C4-2B (cell line): ENCODE measurements around the gene SESN2.
"Not testable (repeated sequence)": the region's sequence is repeated elsewhere in the genome, so short reads cannot be mapped to it uniquely, and the experiment has no call there.

ENCODE experiments used
- H3K27ac ChIP-seq: fragments of 450-650 bp; 2 replicates; pipeline ENCODE4 v1.5.1; 2017
- ZFX ChIP-seq: fragments of 450-650 bp; IDR thresholded peaks from 2 replicates; pipeline ENCODE4 v1.6.1; 2017
- TF ChIP-seq, protein P1 (sequence below): fragments of 450-650 bp; conservative IDR thresholded peaks from 2 replicates; pipeline ENCODE4 v1.5.1; 2017; ENCODE audit warnings: mild to moderate bottlenecking

SESN2 gene

DNA sequence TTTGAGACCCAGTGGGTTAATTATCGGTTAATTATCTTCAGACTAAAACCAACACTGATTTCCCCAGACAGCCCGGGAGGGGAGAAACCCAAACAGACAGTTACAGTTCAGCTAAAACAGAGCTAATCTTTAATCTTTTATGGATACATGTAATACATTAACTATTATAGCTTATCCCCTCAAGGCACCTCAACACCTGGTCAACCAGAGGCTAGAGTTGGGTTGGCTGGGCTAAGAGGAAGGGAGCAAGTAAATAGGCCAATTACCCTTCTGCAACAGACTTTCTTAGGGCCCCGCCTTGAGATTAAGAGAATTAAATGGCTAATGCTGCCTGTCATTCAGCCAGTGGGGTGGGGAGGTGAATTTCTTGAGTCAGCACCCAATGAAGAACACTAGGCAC is 62.9 kb downstream of the SESN2 start:
- no peak for TF ChIP-seq ZFX
- TF ChIP-seq, protein P1, sequence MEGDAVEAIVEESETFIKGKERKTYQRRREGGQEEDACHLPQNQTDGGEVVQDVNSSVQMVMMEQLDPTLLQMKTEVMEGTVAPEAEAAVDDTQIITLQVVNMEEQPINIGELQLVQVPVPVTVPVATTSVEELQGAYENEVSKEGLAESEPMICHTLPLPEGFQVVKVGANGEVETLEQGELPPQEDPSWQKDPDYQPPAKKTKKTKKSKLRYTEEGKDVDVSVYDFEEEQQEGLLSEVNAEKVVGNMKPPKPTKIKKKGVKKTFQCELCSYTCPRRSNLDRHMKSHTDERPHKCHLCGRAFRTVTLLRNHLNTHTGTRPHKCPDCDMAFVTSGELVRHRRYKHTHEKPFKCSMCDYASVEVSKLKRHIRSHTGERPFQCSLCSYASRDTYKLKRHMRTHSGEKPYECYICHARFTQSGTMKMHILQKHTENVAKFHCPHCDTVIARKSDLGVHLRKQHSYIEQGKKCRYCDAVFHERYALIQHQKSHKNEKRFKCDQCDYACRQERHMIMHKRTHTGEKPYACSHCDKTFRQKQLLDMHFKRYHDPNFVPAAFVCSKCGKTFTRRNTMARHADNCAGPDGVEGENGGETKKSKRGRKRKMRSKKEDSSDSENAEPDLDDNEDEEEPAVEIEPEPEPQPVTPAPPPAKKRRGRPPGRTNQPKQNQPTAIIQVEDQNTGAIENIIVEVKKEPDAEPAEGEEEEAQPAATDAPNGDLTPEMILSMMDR, result no peak
- H3K27ac ChIP-seq, result no peak overlapping the region

DNA sequence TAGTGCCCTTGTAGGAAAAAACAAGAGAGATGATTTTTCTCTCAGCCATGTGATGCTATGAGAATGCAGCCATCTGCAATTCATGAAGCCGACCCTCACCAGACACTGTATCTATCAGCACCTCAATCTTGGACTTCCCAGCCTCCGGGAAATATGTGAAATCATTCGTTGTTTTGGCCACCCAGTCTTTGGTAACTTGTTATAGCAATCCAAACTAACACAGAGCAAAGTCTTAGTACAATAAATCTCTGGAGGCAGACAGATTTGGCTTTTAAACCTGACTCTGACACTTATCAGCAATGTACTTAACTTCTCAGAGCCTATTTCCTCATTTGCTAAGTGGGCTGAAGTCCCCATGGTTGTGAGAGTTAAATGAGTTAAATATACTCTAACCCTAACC is 64.4 kb downstream of the SESN2 start:
- TF ChIP-seq, protein P1, result no peak
- TF ChIP-seq ZFX, result no peak
- no peak overlapping the region for H3K27ac ChIP-seq

DNA sequence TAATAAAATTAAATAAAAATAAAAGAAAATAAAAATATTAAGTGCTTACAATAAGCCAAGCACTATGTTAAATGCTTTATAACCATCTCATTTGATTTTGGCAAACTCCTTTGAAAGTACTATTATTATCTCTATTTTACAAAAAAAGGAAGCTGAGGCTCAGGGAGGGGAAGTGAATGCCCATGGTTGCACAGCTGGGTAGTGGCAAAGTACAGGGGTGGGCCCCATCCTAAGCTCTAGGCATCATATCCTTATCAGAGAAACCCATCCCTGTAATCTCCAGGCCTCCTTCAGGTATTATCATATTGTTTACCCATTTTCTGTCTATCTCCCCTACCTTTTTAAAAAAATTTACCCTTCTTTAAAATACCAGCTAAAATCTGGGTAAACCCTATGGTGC is 67.2 kb downstream of the SESN2 start:
- TF ChIP-seq, protein P1, result no peak
- no peak for TF ChIP-seq ZFX
- H3K27ac ChIP-seq, result no peak overlapping the region

DNA sequence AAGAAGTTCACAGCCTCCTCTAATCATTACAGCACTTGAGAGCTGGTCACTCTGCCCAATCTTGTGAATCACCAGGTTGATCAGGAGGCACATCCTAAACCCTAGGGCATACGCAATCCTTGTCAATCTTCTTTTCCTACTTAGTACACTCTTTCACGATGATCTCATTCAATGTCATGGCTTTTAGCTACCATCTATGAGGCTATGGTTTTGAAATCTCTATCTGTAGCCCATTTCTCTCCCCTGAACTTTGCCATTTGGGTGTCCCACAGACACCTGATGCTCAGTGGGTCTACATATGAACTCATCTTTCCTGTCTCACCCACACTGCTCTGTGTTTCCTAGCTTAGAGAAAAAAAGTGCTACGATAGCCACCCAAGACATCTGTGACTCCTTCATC is 67.7 kb downstream of the SESN2 start:
- no peak overlapping the region for H3K27ac ChIP-seq
- TF ChIP-seq, protein P1, result no peak
- no peak for TF ChIP-seq ZFX

DNA sequence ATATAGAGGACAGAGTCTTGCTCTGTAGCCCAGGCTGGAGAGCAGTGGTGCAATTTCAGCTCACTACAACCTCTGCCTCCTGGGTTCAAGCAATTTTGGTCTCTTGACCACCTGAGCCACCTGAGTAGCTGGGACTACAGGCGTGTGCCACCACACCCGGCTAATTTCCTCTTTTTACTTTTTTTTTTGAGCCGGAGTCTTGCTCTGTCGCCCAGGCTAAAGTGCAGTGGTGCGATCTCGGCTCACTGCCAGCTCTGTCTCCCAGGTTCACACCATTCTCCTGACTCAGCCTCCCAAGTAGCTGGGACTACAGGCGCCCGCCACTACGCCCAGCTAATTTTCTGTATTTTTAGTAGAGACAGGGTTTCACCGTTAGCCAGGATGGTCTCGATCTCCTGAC is 68.1 kb downstream of the SESN2 start:
- not testable (repeated sequence) for H3K27ac ChIP-seq

DNA sequence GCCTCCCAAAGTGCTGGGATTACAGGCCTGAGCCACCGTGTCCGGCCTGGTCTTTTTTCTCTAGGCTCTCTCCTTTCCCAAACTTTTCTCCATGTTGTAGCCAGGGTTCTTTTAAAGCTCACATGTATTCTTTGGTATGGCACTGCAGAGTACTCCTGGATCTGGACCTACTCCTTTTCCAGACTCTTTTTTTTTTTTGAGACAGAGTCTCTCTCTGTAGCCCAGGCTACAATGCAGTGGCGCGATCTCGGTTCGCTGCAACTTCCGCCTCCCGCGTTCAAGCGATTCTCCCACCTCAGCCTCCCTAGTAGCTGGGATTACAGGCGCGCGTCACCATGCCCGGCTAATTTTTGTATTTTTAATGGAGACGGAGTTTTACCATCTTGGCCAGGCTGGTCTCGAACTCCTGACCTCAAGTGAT is 68.9 kb downstream of the SESN2 start:
- TF ChIP-seq ZFX, result no peak
- H3K27ac ChIP-seq, result peak overlapping the region; percentile 80

DNA sequence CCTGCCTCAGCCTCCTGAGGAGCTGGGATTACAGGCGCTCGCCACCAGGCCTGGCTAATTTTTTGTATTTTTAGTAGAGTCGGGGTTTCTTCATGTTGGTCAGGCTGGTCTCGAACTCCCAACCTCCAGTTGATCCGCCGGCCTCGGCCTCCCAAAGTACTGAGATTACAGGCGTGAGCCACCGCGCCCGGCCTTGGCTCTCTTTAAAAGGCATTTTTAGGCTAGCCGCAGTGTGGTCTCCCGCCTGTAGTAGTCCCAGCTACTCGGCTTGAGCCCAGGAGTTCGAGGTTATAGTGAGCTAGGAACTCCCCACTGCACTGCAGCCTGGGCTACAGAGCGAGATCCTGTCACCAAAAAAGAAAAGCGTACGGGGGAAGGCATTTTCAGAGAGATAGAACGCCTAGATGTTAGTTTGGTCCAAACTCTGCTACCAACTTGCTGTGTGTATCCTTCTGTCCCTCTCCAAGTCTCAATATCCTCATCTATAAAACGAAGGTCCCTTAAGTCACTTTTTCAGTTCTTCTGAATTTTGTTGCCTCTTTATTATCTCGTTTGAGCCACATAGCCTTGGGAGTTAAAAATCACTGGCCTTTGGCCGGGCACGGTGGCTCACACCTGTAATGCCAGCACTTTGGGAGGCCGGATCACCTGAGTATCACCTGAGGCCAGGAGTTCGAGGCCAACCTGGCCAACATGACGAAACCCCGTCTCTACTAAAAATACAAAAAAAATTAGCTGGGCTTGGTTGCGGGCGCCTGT is 70.3 kb downstream of the SESN2 start:
- TF ChIP-seq, protein P1, result no peak
- TF ChIP-seq ZFX, result no peak
- H3K27ac ChIP-seq, result peak overlapping the region; percentile 80
